ENCODE data around the gene POLR2E.

The POLR2E gene

GRCh38 chr19:1076046-1076386, 19.2 kb downstream of the POLR2E start:
- DNase-seq, result no peak

DNA sequence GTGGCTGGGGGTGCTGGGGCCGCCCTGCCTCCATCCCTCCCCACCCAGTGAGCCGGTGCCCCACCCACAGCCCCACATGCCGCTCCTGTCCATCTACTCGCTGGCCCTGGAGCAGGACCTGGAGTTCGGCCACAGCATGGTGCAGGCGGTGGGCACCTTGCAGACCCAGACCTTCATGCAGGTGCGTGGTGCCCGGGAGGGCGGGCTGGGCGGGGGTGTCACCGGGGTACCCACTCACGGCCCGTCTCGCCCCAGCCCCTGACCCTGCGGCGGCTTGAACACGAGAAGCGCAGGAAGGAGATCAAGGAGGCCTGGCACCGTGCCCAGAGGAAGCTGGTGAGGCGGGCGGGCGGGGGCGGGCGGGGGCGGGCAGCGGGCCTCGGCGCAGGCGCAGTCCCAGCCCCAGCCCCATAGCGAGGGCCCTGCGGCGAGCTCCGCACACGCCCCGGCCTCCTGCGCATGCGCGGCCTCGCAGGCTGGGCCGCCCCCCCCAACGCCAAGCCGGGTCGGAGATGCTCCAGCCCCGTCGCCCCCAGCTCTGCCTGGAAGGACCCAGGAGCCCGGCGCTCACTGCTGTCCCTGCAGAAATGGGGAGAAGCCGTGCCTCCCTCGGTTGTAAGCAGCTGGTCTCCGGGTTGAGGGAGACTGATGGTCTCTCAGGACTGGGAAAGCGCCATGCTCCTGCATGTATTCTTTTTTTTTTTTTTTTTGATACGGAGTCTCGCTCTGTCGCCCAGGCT, 20.5 kb downstream of the POLR2E start:
- peak; percentile 88 for DNase-seq

GRCh38 chr19:1073956-1074517, 21.1 kb downstream of the POLR2E start:
- no peak for DNase-seq

DNA sequence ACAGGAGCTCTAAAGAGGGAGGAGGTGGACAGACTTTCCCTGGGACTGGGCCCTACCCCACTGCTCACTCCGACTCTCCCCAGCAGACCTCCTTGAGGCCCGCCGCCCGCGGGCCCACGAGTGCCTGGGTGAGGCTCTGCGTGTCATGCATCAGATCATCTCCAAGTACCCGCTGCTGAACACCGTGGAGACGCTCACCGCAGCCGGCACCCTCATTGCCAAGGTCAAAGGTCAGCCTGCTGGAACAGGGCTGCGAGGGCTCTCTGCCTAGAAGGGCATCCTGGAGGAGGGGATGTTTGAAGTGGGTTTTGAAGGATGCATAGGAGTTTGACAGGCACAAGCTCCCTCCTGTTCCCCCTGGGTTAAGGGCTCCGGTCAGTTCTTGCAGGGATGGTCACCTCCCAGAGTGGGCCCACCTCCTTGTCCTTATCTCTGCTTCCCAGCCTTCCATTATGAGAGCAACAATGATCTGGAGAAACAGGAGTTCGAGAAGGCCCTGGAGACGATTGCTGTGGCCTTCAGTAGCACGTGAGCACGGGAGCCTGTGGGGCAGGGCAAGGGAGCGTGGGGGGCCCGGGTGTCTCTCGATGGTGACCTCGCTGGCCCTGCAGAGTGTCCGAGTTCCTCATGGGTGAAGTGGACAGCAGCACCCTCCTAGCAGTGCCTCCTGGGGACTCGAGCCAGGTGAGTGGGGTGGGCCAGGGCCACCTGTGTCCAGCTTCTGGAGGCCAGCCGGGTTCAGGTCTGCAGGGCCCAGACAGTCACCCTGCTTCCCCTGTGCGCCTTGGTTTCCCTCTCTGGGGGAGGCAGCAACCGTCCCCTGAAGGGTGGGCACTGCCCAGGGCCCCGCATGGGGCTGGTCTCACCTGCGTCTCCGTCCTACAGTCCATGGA, 21.9 kb downstream of the POLR2E start:
- no peak for DNase-seq

DNA sequence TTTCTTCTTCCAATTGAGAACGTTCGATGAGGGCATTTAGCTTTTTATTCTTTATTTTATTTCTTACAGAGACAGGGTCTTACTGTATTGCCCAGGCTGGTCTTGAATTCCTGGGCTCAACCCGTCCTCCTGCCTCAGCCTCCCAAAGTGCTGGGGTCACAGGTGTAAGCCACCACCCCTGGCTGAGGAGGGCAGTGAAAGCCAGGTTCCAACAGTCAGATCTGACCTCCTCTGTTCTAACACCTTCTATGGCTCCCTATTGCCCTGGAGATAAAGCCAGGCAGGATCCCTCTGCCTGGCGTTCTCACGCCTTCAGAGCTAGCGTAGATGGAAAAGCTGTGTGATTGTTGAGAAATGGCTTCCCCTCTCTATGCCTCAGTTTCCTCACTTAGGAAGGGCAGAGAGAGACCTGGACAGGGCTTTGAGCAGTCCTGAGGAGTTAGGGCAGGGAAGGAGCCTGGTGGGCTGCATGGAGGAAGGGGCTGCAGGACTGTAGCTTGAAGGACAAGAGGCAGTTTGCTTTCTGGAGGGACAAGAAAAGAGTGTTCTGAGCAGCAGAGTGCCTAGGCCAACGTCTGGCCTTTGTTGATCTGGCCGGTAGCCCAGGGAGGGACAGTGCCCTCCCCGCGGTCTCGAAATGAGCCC, 22.7 kb downstream of the POLR2E start:
- DNase-seq, result no peak

DNA sequence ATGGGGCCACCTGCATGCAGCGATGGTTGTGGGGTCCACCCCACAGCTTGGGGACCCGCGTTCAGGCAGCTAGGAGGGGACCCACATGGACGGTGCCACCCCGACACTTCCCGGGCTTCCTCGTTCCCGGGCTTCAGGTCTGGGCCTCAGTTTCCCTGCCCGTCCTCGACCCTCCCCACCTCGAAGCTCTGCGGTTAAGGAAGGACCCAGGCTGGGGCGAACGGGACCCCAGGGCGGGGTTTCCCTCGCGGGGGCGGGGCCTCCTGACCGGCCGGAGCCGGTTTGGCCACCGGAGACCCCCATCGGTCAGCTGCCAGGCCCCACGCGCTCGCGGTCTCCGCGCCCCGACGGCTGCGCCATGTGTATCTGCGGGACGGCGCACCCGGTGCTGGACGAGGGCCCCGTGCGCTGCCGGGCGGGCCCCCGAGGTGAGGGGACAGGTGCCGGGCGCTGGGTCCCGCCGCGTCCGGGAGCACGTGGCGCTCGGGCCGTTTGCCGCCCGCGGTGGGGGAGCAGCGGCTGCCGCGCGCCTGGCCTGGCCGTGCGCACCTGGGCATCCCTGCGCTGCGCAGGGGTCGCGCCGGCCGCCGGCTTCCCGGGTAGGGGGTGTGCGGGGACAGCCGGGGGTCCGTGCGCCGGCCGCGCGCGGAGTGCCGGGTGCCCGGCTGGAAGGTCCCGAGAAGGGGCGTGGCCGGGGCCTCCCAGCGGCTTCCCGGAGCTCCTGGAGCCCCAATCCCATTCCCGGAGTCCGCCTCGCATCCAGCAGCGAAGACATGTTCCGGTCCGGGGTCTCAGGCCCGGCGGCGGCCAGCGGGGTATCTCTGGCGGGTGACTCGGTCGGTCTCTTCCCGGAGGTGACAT, 24.0 kb downstream of the POLR2E start:
- no peak for DNase-seq

DNA sequence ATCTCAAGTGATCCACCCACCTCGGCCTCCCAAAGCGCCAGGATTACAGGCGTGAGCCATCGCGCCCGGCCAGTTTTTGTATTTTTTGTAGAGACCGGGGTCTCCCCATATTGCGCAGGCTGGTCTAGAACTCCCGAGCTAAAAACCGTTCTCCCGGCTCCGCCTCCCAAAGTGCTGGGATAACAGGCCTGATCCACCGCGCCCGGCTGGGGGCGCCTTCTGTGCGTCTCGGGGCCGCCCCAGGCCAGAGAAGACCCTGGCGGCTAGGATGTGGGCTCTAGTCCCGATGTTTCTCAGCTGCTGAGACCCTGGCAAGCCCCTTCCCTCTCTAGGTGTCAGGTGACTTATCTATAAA, 24.6 kb downstream of the POLR2E start:
- no peak for DNase-seq

- DNase-seq, result no peak
These were observed 26.0 kb downstream of the POLR2E start for GRCh38 chr19:1069009-1069779.

DNA sequence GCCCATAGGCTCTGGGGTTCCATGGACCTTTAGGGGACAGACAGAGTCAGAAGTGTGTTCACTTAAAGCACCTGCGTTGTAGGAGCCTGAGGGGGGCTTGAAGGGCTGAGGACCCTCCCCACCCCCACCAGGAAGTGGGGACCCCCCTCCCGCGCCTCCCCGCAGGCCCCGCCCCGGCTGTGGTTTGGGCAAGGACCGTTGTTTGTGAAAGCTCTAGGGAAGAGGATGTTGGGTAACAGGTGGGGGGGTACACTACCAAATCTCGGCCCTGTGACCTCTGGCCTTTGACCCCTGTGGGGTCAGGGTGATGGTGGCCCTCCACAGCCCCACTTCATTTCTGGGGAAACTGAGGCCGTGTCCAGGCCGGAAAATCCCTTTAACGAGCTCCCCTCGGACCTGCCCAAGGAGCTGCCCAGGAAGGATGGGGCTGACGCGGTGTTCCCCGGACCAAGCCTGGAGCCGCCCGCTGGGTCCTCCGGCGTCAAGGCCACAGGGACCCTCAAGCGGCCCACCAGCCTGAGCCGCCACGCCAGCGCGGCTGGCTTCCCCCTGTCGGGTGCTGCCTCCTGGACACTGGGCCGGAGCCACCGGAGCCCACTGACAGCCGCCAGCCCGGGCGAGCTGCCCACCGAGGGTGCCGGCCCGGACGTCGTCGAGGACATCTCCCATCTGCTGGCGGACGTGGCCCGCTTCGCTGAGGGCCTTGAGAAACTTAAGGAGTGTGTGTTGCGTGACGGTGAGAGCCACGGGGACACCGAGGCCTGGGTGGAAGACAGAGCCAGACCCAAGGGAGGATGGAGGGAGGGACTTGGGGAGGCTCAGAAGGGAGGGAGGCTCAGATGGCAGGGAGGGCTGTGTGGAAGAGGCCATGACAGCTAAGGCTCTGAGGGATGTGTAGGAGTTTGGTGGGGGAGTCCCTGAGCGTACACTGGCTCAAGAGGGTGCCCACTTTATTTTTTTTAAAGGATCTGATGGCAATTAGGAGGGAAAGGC, 26.9 kb downstream of the POLR2E start:
- DNase-seq, result no peak

DNA sequence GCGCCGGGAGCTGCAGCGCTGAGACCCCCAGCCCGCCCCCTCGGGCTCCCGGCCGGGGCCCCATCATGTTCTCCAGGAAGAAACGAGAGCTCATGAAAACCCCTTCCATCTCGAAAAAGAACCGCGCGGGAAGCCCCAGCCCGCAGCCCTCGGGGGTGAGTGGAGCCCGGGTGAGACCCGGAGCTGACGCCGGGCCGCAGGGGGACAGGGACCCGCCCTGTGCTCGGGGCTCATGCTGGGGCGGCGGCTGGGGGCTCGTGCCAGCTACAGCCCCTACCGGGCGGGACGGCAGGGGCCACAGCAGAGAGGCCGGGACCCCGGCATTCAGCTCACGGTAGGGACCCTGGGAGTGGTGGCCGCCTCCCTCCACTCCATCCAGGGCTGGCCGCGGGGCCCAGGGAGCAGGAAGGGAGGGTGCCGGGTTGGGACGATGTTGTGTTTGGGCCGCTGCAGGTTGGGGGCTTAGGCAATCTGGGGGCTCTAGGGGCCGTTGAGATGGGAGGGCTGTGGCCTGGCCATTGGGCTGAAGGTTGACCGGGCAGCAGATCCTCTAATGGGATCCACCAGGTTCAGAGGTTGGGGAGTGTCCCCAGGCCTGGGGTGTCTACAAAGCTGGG, 27.7 kb downstream of the POLR2E start:
- no peak for DNase-seq

DNA sequence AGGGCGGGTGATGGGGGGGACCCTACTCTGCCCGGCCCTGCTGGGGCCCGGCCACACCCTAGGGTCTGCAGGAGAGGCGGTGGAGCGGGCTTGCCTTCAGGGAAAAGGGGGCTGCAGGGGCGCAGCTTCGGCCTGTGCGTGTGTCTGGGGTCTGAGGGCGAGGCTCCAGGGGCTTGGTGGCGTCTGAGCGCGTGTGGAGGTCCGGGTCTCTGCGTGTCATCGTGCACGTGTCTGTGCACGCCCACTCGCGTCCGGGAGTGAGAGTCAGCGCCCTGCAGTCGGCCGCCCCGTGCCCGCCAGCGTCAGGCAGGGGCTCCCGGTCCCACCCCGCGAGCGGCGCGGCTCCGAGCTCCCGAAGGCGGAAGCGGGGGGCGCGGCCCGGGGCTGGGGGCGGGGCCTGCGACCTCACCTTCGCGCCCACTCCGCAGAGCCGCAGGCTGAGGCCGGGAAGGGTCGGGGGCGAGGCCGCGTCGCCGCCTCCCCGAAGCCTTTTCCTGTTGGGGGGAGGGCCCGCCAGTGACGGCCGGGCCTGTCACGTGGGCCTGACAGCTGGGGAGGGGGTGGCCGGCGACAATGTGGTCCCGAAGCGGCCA, 28.3 kb downstream of the POLR2E start, which contains the start of gene ARHGAP45:
ARHGAP45 (plus strand) TSS at position 420 of the 593 bp plus-strand sequence. CDS start 239 bp downstream, outside the sequence.
- no peak for DNase-seq

DNA sequence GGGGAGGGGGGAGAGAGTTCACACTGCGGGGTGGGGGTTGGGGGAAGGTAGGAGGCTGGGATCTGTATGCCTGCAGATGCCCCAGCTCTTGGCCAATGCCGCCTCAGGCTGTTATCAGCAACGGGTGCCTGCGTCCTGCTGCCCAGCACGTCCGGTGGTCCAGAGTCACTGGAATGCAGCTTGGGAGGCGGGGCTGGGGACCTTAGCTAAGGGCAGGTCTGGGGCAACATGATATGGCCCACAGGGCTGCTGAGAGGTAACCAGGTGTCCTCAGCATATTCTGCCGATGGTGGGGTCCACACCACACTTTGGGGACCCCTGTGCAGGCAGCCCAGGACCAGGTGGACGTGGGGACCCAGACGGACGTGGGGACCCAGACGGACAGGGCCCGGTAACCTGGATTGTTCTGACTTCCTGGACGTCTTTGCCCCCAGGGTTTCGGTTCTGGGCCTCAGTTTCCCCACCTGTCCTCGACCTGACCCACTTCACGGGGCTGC, 28.9 kb downstream of the POLR2E start:
- no peak for DNase-seq

DNA sequence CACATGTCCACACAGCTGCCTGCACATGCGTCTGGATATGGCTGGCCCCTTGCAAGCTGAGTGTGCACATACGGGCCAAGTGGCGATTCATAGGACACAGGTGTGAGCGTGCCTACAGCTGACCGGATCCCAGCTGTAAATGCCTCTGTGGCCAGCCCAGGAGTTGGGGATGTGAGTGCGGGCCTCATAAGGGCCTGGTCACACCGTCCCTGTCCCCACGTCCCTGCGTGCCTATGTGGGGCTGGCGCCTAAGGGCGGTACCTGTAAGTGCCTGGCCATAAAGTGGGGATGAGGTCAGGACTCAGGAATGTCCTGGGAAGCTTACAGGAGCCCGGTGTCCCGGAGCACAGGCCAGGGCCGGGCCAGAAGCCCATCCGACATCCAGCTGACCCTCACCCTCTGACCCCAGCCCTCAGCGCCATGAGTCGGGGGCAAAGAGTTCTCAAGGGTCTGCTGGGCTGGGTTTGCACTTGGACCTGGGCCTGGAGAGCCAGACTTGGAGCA, 29.5 kb downstream of the POLR2E start:
- no peak for DNase-seq

DNA sequence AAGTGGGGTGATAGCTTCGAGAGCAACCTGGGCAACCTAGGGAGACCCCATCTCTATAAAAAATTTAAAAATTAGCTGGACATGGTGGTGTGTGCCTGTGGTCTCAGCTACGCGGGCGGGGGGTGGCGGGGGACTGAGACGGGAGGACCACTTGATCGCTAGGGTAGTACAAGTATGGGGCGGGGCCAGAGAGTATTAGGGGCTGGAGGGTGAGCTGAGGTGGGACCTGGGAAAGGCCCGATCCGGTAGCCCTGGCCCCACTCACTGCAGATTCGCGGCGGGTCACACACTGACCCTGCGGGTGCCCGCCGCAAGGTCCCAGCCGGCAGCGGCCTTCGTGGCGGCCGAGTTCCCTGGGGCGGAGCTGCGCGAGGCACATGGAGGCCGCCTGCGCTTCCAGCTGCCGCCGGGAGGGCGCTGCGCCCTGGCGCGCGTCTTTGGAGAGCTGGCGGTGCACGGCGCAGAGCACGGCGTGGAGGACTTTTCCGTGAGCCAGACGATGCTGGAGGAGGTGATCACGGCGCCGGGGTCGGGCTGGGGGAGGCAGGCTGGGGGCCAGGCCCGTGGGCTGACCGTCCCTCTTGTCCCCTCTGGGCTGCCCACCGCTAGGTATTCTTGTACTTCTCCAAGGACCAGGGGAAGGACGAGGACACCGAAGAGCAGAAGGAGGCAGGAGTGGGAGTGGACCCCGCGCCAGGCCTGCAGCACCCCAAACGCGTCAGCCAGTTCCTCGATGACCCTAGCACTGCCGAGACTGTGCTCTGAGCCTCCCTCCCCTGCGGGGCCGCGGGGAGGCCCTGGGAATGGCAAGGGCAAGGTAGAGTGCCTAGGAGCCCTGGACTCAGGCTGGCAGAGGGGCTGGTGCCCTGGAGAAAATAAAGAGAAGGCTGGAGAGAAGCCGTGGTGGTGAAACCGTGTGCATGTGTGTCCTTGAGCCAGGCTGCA, 30.2 kb downstream of the POLR2E start:
- peak; percentile 38 for DNase-seq

- no peak for DNase-seq
These were observed 31.1 kb downstream of the POLR2E start for GRCh38 chr19:1063909-1064660.

DNA sequence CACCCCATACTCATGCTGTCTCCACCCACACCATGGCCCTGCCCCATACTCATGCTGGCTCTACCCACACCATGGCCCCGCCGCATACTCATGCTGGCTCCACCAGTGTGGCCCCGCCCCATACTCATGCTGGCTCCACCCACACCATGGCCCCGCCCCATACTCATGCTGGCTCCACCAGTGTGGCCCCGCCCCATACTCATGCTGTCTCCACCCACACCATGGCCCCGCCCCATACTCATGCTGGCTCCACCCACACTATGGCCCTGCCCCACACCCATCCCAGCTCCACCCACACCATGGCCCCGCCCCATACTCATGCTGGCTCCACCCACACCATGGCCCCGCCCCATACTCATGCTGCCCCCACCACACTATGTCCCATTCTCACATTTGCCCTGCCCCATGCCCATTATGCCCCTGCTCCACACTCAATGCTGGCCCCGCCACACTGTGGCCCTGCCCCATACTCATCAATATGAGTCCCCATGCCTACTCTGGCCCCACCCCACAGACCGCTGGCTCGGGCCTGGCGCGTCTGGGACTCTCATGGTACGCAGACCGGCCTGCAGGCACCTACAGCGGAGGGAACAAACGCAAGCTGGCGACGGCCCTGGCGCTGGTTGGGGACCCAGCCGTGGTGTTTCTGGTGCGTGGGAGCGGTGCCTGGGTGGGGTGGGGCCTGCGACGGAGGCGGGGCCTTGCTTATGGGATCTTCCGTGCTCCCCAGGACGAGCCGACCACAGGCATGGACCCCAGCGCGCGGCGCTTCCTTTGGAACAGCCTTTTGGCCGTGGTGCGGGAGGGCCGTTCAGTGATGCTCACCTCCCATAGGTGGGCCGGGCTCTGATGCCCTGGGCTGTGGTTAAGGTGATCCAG, 31.9 kb downstream of the POLR2E start:
- no peak for DNase-seq
